Measurements from ENCODE around the gene SNN.

GRCh38 chr16:11719171-11719570 is 50.9 kb downstream of the SNN start:
- no peak for TF ChIP-seq BRCA1 (IDR thresholded peaks at IDR 0.05; ENCODE audit: low read depth, low read length)
- TF ChIP-seq EP300 (IDR thresholded peaks at IDR 0.05; ENCODE audit: borderline replicate concordance in 1 of 2, low read depth in 2 of 2, low read length in 2 of 2), result no peak
- no peak for TF ChIP-seq ATF3 (IDR thresholded peaks at IDR 0.05; ENCODE audit: insufficient read depth, low read depth, low read length)
- TF ChIP-seq CBX8 (IDR thresholded peaks at IDR 0.05; ENCODE audit: borderline replicate concordance, low read depth, low read length), result no peak
- no peak for TF ChIP-seq NRF1 (IDR thresholded peaks at IDR 0.05; ENCODE audit: low read depth, low read length)
- no peak for TF ChIP-seq RBBP5 (IDR thresholded peaks at IDR 0.05; ENCODE audit: borderline replicate concordance, low read depth, low read length)
